Fibroblast of lung (primary cell): ENCODE results near the gene CFAP53. TPM values are rescaled to one million over a fixed set of nuclear protein-coding genes. Genes with fewer than 3 reads are reported as not detected.

Source experiments
- DNase-seq, 2 donors: peaks; one replicate each; pipeline versions ENCODE4 v3.0.0 to v3.0.0-alpha.2; 2010; ENCODE audit warnings: low read depth in 2 of 2
- H2AFZ ChIP-seq: 2 replicates; pipeline ENCODE4 v1.5.1; 2012; ENCODE audit warnings: low read length, control low read depth, inconsistent platforms
- H3K27ac ChIP-seq: 2 replicates; pipeline ENCODE4 v1.5.1; 2011; ENCODE audit warnings: low read length, control low read depth; ENCODE audit not compliant: insufficient read depth
- H3K27me3 ChIP-seq: 2 replicates; pipeline ENCODE4 v1.5.1; 2011; ENCODE audit warnings: mild to moderate bottlenecking, low read length; ENCODE audit not compliant: control insufficient read depth, insufficient read depth
- H3K36me3 ChIP-seq: 2 replicates; pipeline ENCODE4 v1.5.1; 2011; ENCODE audit warnings: low read length; ENCODE audit not compliant: control insufficient read depth, insufficient read depth
- H3K4me1 ChIP-seq: 2 replicates; pipeline ENCODE4 v1.5.1; 2011; ENCODE audit warnings: low read length; ENCODE audit not compliant: control insufficient read depth, insufficient read depth; ENCODE audit errors: extremely low read depth
- H3K4me2 ChIP-seq: 2 replicates; pipeline ENCODE4 v1.5.1; 2011; ENCODE audit warnings: low read length, control low read depth; ENCODE audit not compliant: insufficient read depth; ENCODE audit errors: extremely low read depth
- H3K4me3 ChIP-seq, 4 experiments: fragments of 200-600 bp in 1 of 4; sonication (generic) in 1 of 4; replicated peaks in 1 of 4; 2 replicates each; pipeline ENCODE4 v1.5.1; 2011 to 2016; ENCODE audit warnings: low read length in 4 of 4, low read depth in 3 of 4, mild to moderate bottlenecking in 3 of 4, control low read depth in 2 of 4, inconsistent platforms in 1 of 4, mixed read lengths in 1 of 4; ENCODE audit not compliant: insufficient read depth in 1 of 4; ENCODE audit errors: control extremely low read depth in 1 of 4
- H3K79me2 ChIP-seq: 2 replicates; pipeline ENCODE4 v1.5.1; 2012; ENCODE audit warnings: mild to moderate bottlenecking, low read length, inconsistent platforms; ENCODE audit not compliant: control insufficient read depth, insufficient read depth
- H3K9ac ChIP-seq: 2 replicates; pipeline ENCODE4 v1.5.1; 2011; ENCODE audit warnings: mild to moderate bottlenecking, low read length, control low read depth; ENCODE audit not compliant: insufficient read depth
- H3K9me3 ChIP-seq: 2 replicates; pipeline ENCODE4 v1.5.1; 2012; ENCODE audit warnings: low read depth, low read length; ENCODE audit not compliant: control insufficient read depth, insufficient read depth
- H4K20me1 ChIP-seq: 2 replicates; pipeline ENCODE4 v1.5.1; 2011; ENCODE audit warnings: low read length; ENCODE audit not compliant: control insufficient read depth, insufficient read depth; ENCODE audit errors: extremely low read depth
- CTCF ChIP-seq, 2 donors: IDR thresholded peaks in 1 of 2; conservative IDR thresholded peaks in 1 of 2; 1 replicate in 1 of 2; 2 replicates in 1 of 2; pipeline ENCODE4 v1.5.1; 2011 to 2012; ENCODE audit warnings: low read length in 2 of 2, control low read depth in 1 of 2, inconsistent platforms in 1 of 2, low read depth in 1 of 2, mild to moderate bottlenecking in 1 of 2
- EZH2 ChIP-seq: IDR thresholded peaks from 2 replicates; pipeline ENCODE4 v1.5.1; 2012; ENCODE audit warnings: low read length, control low read depth, mild to moderate bottlenecking; ENCODE audit errors: missing control alignments
- polyA plus RNA-seq, 2 donors: library from polyadenylated mRNA; depleted of rRNA in 1 of 2; stranded (reverse) in 1 of 2; unstranded in 1 of 2; fragments of >200 nt; gene quantifications; 2 replicates each; pipeline ENCODE4 v1.2.1, GENCODE V29; 2011 to 2012; ENCODE audit warnings: missing spikeins in 1 of 2
- total RNA-seq: library from RNA; depleted of rRNA; stranded (reverse); fragments of >200 nt; gene quantifications from 2 replicates; pipeline ENCODE4 v1.2.1, GENCODE V29; 2014

The CFAP53 gene
- total and polyA plus RNA-seq, 2 donors (not counting 1 experiment from before 2014, with no cell fraction given) = 0.11 to 0.99 TPM

- Histone ChIP-seq H3K27ac (no peak overlapping the region), H3K4me2 (no peak overlapping the region), H3K36me3 (no peaks in the 10 kb centered on the region), H3K4me1 (no peaks in the 10 kb centered on the region), H3K9me3 (no peaks in the 10 kb centered on the region), H4K20me1 (no peaks in the 10 kb centered on the region), H3K79me2 (no peaks in the 10 kb centered on the region), H3K4me3 (no peak overlapping the region), H3K27me3 (peaks cover 10% of the 10 kb centered on the region), H3K9ac (no peak overlapping the region), H2AFZ (no peak overlapping the region)
- TF ChIP-seq CTCF (conservative IDR thresholded peaks at IDR 0.05 in 1 of 2, IDR thresholded peaks at IDR 0.05 in 1 of 2; ENCODE audit: low read depth in 1 of 2, low read length in 2 of 2) (no peak), EZH2 (no peak)
- no peak for DNase-seq
Observed at GRCh38 chr18:50189160-50189559, 77.1 kb downstream of the CFAP53 start.

GRCh38 chr18:50188652-50189051, 77.6 kb downstream of the CFAP53 start:
- H3K9ac ChIP-seq = no peak overlapping the region
- TF ChIP-seq CTCF (conservative IDR thresholded peaks at IDR 0.05 in 1 of 2, IDR thresholded peaks at IDR 0.05 in 1 of 2; ENCODE audit: low read depth in 1 of 2, low read length in 2 of 2) (no peak), EZH2 (no peak)
- no peaks in the 10 kb centered on the region for H3K79me2 ChIP-seq
- no peak overlapping the region for H3K4me2 ChIP-seq
- H3K27me3 ChIP-seq = peaks cover 8% of the 10 kb centered on the region
- H2AFZ ChIP-seq = no peak overlapping the region
- DNase-seq = no peak
- no peak overlapping the region for H3K27ac ChIP-seq
- no peak overlapping the region for H3K4me3 ChIP-seq
- H3K36me3 ChIP-seq = no peaks in the 10 kb centered on the region
- H3K4me1 ChIP-seq = no peaks in the 10 kb centered on the region
- no peaks in the 10 kb centered on the region for H4K20me1 ChIP-seq
- H3K9me3 ChIP-seq = no peaks in the 10 kb centered on the region

- Histone ChIP-seq H3K27ac (no peak overlapping the region), H3K4me2 (no peak overlapping the region), H3K4me1 (no peaks in the 10 kb centered on the region), H4K20me1 (no peaks in the 10 kb centered on the region), H3K36me3 (no peaks in the 10 kb centered on the region), H3K9ac (no peak overlapping the region), H3K9me3 (no peaks in the 10 kb centered on the region), H2AFZ (no peak overlapping the region), H3K4me3 (no peak overlapping the region), H3K79me2 (no peaks in the 10 kb centered on the region), H3K27me3 (no peaks in the 10 kb centered on the region)
- TF ChIP-seq EZH2 = no peak
- TF ChIP-seq CTCF (conservative IDR thresholded peaks at IDR 0.05 in 1 of 2, IDR thresholded peaks at IDR 0.05 in 1 of 2; ENCODE audit: low read depth in 1 of 2, low read length in 2 of 2) = no peak
- no peak for DNase-seq
Observed at GRCh38 chr18:50187659-50188058, 78.6 kb downstream of the CFAP53 start.
